Endodermal cell (in vitro differentiated cells): Measurements from ENCODE around the gene SPAG5. TPM values are rescaled to one million over a fixed set of nuclear protein-coding genes. Genes with fewer than 3 reads are reported as not detected.

Experiments used
- DNase-seq: peaks from one replicate; pipeline ENCODE4 v3.0.0-alpha.2; 2017
- H3K27ac ChIP-seq: 2 replicates; pipeline ENCODE4 v1.5.1; 2013; ENCODE audit warnings: mild to moderate bottlenecking, low read depth, low read length, moderate library complexity
- H3K27me3 ChIP-seq: 2 replicates; pipeline ENCODE4 v1.6.1; 2013; ENCODE audit warnings: mild to moderate bottlenecking, low read length, moderate library complexity; ENCODE audit not compliant: insufficient read depth, control insufficient read depth, poor library complexity, severe bottlenecking
- H3K36me3 ChIP-seq: 2 replicates; pipeline ENCODE4 v1.7.0; 2013; ENCODE audit warnings: mild to moderate bottlenecking, low read length, moderate library complexity; ENCODE audit not compliant: control insufficient read depth, insufficient read depth
- H3K4me1 ChIP-seq: one replicate; pipeline ENCODE4 v1.7.0; 2013; ENCODE audit warnings: low read length; ENCODE audit not compliant: control insufficient read depth, insufficient read depth
- H3K4me3 ChIP-seq: 2 replicates; pipeline ENCODE4 v1.5.1; 2013; ENCODE audit warnings: mild to moderate bottlenecking, low read length, moderate library complexity
- H3K9ac ChIP-seq: 2 replicates; pipeline ENCODE4 v1.6.1; 2013; ENCODE audit warnings: mild to moderate bottlenecking, low read length, moderate library complexity; ENCODE audit not compliant: poor library complexity, severe bottlenecking; ENCODE audit errors: extremely low read depth
- H3K9me3 ChIP-seq: 2 replicates; pipeline ENCODE4 v1.6.1; 2013; ENCODE audit warnings: mild to moderate bottlenecking, low read length, moderate library complexity; ENCODE audit not compliant: control insufficient read depth
- H3K27ac Mint-ChIP-seq: 2 replicates; pipeline ENCODE4 v1.8.0; 2020; ENCODE audit warnings: mixed read lengths
- H3K27me3 Mint-ChIP-seq: 2 replicates; pipeline ENCODE4 v1.8.0; 2021; ENCODE audit warnings: mild to moderate bottlenecking, mixed read lengths; ENCODE audit not compliant: insufficient read depth
- H3K36me3 Mint-ChIP-seq: 2 replicates; pipeline ENCODE4 v1.8.0; 2020; ENCODE audit warnings: low read depth, mixed read lengths
- H3K4me1 Mint-ChIP-seq: 2 replicates; pipeline ENCODE4 v1.8.0; 2020; ENCODE audit warnings: mixed read lengths
- H3K4me3 Mint-ChIP-seq: 2 replicates; pipeline ENCODE4 v1.8.0; 2020; ENCODE audit warnings: mild to moderate bottlenecking, moderate library complexity, mixed read lengths
- H3K9me3 Mint-ChIP-seq: 2 replicates; pipeline ENCODE4 v1.8.0; 2020; ENCODE audit warnings: mild to moderate bottlenecking, mixed read lengths
- CTCF ChIP-seq: fragments of 200-600 bp; sonication (generic); conservative IDR thresholded peaks from 2 replicates; pipeline ENCODE4 v1.5.0; 2021; ENCODE audit warnings: antibody characterized with exemption, mild to moderate bottlenecking
- WGBS, 2 experiments: methylation state at CpG; one replicate each; pipeline versions ENCODE4 v1.1.5 to v1.1.7; 2013; ENCODE audit warnings: missing lambda C conversion rate in 2 of 2, mixed read lengths in 1 of 2; ENCODE audit not compliant: insufficient coverage in 1 of 2, insufficient read length in 1 of 2; 5-methylcytosine and 5-hydroxymethylcytosine counted together
- total RNA-seq, 2 donors: library from RNA; stranded (reverse); fragmentation: NEBNext Ultra II Directional in 1 of 2; extraction: Animal tissue kit (Norgen Biotek cat#: 25700) in 1 of 2; gene quantifications; 2 replicates in 1 of 2; 3 replicates in 1 of 2; pipeline ENCODE4 v1.2.1, GENCODE V29; 2021

SPAG5 gene
- total RNA-seq, 2 donors from 2014 or later, result 84.8 to 132 TPM

DNA sequence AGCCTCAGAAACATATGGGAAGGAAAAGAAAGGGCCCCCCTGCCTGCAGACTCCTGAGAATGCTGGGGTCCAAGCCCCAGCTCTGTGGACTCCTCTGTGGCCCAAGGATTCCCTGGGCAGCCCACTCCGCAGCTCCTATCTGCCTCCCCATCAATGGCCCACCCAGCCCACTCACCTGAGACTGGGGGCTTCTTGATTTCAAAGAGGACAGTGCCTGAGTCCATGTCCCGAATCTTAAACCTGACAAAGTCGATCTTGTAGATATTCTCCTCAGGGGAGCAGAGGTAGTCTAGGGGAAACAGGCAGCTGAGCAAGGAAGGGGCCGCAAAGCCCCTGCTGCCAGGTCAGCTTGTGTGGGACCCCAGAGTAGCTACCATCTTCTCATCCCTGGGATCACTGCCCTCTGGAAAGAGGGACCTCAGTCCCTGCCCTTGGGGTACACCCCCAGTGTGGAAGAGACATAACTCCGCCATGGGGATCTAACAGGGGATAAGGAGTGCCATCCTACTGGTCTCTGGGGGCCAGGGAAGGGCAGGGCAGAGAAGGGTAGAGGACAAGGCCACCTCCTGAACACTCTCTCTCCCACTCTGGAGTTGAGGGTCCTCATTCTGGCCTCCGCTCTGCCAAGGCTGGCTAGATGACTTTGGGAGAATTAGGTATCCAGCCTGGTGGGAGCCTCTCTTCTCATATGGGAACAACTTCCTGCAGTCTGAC, 50.3 kb downstream of the SPAG5 start:
- Histone ChIP-seq H3K27ac (no peak overlapping the region), H3K36me3 (peaks cover 3% of the 10 kb centered on the region), H3K9me3 (no peaks in the 10 kb centered on the region), H3K27me3 (no peaks in the 10 kb centered on the region), H3K4me3 (no peak overlapping the region), H3K9ac (no peak overlapping the region), H3K4me1 (peaks cover 4% of the 10 kb centered on the region)
- Mint-ChIP-seq H3K27me3 (no peaks in the 10 kb centered on the region), H3K4me1 (peaks cover 28% of the 10 kb centered on the region), H3K27ac (no peak overlapping the region), H3K9me3 (no peaks in the 10 kb centered on the region), H3K4me3 (no peak overlapping the region), H3K36me3 (peaks cover 6% of the 10 kb centered on the region)
- peak; percentile 54 for DNase-seq
- WGBS, 2 experiments, result 87 to 94% methylated on average over 3 to 6 of the region's 6 CpGs
- no peak for TF ChIP-seq CTCF

DNA sequence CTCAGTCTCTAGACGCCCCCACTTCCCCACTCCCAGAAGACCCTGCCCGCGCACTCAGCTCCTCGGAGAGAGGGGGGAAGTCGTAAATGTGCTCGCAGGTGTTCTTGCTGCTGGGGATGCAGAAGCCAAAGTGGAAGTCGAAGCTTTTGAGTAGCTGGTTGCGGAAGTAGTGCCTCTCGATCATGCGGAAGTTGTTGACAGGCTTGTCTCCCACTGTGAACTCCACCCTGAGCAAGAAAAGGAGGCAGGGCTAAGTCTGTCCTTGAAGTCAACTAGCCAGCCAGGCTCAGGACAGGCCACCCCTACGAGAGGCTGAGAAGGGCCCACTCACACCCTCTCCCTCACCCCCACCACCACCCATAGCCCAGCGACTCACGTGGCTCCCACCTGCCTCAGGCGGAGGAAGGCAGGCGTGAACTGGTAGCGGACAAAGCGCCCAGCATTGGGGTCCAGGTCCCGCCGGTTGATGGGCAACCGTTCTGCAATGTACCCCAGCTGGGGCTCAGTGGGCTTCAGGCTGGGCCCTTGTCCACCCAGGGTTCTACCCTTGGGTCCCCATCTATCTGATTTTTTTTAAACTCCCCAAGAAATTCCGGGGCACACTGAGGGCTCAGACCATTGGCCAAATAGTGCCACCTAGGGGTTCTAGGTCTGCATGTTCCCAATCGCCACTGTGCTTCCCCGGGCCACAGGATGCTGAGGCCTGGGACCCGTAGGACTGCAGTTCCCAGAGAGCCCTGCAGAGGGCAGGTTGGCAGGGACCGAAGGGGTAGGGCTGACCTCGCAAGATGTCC, 51.0 kb downstream of the SPAG5 start:
- Mint-ChIP-seq H3K4me1 (peaks cover 27% of the 10 kb centered on the region), H3K27me3 (no peaks in the 10 kb centered on the region), H3K4me3 (no peak overlapping the region), H3K27ac (no peak overlapping the region), H3K9me3 (no peaks in the 10 kb centered on the region), H3K36me3 (peaks cover 6% of the 10 kb centered on the region)
- H3K27me3 ChIP-seq, result no peaks in the 10 kb centered on the region
- peaks cover 4% of the 10 kb centered on the region for H3K4me1 ChIP-seq
- H3K9ac ChIP-seq, result no peak overlapping the region
- peak; percentile 98 for DNase-seq
- H3K27ac ChIP-seq, result no peak overlapping the region
- no peak overlapping the region for H3K4me3 ChIP-seq
- H3K9me3 ChIP-seq, result no peaks in the 10 kb centered on the region
- TF ChIP-seq CTCF, result peak; percentile 99
- WGBS, 2 experiments, result 73 to 82% methylated on average over 17 to 26 of the region's 26 CpGs
- no peaks in the 10 kb centered on the region for H3K36me3 ChIP-seq

GRCh38 chr17:28547096-28547622, 51.7 kb downstream of the SPAG5 start:
- Histone ChIP-seq H3K36me3 (no peaks in the 10 kb centered on the region), H3K4me1 (peaks cover 4% of the 10 kb centered on the region), H3K9me3 (no peaks in the 10 kb centered on the region), H3K9ac (no peak overlapping the region), H3K27me3 (no peaks in the 10 kb centered on the region), H3K4me3 (no peak overlapping the region), H3K27ac (no peak overlapping the region)
- Mint-ChIP-seq H3K4me1 (peaks cover 25% of the 10 kb centered on the region), H3K36me3 (peaks cover 6% of the 10 kb centered on the region), H3K27me3 (no peaks in the 10 kb centered on the region), H3K9me3 (no peaks in the 10 kb centered on the region), H3K27ac (no peak overlapping the region), H3K4me3 (no peak overlapping the region)
- DNase-seq, result no peak
- no peak for TF ChIP-seq CTCF
- 93 to 99% methylated on average over 10 to 14 of the region's 14 CpGs for WGBS, 2 experiments
